Activated CD4-positive, CD25-positive, alpha-beta regulatory T cell treated with anti-CD3 and anti-CD28 coated beads, Interleukin-2, amount 50 U/mL, for 16 hours (primary cell): ENCODE data around the gene ZDHHC8.

Experiments
- DNase-seq: peaks from one replicate; pipeline ENCODE4 v3.0.0-alpha.2; 2020; ENCODE audit warnings: low read depth, low spot score

The ZDHHC8 gene

DNA sequence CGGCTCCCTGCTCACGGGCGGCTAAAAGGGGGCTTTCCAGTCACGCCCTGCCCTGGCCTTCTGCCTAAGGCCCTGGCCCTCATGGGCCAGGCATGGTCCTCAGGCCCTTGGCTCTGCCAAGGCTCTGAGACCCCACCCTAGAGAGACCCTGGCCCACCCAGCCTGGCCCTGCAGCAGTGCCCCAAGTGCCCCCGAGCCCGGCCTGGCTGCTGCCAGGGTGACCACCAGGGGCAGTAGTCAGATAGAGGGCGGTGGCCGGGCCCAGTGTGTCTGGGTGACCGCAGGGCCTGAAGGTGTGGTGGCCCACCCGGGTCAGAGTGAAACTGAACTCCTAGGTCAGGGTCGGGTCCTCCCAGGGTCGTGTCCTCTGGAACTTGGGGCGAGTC is 48.6 kb downstream of the ZDHHC8 start:
- no peak for DNase-seq

DNA sequence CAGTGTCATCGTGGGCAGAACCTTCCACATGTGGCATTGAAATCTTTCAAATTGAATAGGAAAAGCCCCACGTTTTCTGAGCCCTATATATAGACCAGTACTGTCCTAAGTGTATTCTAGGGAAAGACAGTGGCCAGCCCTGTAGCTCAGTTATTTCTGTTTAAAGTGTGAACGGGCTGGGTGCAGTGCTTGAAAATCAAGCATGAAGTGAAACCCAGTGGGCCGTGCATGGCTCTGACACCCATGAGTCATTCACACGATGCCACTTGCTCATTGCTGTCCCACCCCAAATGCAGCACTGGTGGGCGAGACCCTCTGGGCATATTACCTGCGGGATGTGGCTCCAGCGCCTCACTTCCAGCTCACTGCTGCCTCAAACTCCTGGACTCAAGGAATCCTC is 49.0 kb downstream of the ZDHHC8 start:
- no peak for DNase-seq

DNA sequence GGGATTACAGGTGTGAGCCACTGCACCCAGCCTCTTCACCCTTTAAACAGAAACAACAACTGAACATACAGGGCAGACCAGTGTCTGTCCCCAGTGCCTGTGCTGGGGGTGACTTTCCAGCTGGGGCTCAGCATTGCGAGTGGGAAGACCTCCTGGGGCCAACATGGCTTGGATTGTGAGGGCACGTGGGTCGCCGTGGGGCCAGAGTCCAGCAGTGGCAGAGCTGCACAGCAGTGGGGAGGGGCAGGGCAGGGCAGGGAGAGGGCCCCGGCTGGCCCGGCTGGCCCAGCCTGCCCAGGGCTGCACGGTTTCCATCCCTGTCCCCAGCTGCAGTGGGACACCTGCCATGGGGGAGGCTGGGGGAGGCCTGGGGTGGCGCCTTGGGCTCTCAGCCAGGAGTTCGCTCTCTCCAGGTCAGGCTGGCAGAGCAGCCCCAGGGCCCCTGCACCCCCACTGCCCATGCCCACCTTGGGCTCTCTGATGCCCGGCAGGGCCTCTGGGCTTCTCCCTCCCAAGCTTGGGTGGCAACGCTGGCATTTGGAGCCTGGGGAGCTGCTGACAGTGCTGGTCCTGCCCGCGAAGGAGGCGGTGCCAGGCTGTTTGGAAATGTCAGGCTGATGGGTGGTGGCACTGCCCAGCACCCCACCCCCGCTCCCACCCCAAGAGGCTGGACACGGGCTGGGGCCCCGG is 49.7 kb downstream of the ZDHHC8 start:
- no peak for DNase-seq

DNA sequence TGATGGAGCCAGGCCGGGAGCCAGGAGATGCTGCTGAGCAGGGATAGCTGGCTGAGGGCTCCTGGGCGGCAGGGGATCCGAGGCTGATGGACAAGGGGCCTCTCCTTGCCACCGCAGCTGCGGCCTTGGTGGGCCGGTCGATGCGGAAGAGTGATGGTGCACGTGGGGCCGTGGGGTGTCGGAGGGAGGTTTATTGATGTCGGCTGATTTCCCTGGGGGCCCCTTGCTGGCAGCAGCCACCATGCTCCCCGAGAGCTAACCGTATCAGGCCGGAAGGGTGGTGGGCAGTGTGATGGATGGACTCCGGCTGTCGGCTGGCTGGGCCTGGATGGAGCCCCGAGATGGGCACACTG is 50.3 kb downstream of the ZDHHC8 start:
- DNase-seq: no peak

DNA sequence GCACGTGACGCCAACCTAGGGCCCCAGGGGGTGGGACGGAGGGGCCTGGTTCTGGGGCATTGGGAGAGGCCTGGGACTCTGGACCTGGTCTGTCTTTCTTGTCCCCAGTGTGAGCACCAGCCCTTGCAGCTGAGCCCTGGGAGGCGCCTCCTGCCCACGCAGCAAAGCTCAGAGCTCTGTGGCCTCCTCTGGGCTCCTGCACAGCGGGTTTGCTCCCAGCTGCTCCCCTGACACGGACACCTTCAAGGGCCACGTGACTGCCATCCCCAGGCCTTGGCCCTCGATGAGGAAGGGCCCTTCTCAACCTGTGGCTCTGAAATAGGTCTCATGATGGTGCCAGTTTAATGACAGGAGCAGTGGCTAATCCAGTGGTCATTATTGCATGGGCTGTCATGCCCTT is 50.8 kb downstream of the ZDHHC8 start:
- no peak for DNase-seq

DNA sequence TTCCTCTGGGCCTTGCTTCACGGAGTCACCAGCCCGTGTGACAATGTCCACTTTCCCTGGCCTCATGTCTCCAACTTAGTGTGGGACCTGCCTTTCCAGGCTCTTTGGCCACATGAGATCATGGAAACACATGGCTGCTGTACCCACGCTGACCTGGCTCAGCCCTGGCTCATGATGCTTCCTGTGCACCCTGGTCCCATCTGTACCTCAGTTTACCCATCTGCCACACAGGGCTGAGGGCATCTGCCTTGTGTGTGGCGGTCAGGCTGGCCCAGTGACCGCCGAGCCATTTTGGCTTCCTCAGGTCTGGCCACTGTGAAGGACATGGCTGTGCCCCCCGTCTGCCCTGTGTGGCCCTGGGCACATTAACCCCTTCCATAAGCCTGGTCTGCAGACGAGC is 51.5 kb downstream of the ZDHHC8 start:
- no peak for DNase-seq

DNA sequence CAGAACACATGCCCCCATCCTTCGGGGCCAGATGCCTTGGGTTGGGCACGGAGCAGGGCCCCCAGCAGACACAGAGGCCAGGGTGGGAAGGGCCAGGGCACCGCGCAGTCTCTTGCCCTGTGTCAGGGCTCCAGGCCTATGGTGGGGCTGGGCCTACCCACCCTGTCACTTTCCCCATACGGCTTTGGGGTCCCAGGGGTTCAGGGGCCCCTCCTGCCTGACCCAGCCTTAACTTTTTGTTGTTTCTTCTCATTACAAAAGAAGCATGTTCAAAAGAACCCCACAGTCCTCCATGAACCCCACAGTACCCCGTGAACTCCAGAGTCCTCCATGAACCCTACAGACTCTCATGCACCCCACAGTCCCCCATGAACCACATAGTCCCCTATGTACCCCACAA is 52.2 kb downstream of the ZDHHC8 start:
- DNase-seq: no peak

DNA sequence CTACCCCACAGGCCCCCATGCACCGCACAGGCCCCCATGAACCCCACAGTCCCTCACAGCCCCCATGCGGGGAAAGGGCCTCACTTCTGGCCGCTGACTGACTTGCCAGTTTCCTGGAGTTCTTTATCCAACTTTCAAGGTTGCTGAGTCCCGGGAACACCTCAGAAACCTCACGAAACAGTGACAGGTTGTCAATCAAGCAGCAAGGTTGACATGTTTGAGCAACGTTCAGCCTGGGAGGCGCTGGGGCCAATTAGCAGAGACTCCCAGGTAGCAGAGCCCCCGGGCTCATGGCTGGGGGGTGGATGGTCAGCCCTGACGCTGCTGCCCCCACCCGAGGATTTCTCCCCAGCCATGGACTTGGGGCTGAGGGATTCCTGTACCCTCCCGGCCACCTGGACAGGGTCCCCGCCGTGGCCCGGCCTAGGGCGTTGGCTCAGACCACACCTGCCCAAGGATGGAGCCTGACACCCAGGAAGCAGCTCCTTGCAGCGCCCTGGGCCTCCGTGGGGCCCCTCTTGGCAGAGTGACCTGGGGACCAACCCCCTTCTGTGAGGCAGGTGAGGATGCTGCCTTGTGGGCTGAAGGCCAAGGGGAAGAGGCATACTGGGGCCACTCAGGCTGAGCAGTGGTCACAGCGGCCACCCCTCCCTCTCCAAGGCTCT is 53.0 kb downstream of the ZDHHC8 start:
- DNase-seq: no peak

DNA sequence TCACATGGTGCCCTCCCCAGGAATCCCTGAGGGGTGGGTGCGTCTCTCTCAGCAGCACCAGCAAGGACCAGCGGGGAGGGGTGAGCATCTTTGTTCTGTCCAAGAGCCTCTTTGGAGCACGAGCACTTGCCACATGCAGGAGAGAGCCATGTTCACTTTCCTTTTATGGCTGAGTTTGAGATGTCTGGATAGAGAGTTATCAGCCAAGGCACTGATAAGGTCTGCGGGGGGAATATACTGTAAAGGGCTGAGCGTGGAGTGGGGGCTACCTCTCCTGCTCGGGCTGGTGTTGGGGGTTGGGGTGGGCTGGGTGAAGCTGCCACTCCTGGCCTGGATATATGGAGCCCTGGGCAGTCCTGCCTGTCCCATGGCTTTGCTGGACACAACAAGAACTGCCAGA is 54.1 kb downstream of the ZDHHC8 start:
- no peak for DNase-seq

DNA sequence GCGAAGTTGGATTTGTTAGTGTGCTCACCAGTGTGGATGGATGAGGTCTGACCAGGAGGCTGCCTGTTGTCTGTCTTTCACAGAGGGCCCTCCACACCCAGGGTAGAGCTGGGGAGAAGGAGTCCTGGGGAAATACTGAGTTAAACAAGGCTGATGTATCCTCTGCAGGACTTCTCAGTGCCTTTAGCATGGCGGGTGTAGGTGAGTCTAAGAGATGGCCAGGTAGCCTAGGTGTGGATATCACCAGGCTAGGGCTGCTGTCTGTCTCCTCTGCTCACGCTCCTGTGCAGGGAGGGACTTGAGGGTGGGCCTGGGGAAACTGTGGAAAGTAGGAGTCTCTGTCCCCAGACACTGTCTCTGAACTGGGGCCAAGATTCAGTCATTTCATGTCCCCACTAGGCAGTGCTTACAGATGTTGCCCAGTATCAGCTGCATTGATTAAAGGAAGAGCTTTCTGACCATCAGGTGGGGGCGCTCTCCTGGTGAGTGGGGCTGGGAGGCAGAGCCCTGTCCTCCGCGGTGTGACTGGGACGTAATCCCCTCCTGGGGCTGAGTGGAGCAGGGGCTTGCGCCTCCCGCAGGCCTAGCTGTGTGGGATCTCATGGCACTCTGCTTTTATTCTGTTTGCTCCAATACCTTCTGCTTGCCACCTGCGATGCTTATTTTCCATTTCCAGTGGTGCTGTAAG is 54.7 kb downstream of the ZDHHC8 start:
- DNase-seq: no peak

DNA sequence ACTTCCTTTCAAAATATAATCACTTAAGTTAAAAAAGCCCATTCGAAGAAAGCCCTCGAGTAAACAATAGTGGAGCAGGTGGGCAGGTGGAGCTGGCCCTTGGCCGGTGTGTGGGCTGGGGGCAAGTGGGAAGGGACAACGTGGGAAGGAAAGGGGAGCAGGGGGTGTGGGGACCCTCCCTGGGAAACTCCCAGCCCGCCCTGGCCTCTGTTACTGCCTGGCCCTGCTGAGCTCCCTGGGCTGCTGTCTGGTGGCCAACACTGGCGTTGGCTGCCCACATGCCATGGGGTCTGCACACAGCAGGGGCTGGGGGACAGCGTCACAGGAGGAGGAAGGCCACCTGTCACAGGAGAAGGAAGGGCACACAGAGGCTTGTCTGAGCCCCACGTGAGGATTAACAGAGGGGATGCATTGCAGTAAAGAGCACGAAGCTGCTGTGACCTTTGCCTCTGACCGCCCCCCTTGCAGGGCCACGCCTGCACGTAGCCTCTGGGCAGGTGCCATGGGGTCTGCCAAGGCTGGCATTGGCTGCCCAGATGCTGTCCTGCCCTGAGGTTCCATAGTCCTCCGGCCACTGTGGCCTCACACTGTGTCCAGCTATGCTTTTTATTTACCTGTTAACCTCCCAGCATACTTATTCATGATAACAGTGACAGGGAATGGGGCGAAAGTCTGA is 55.4 kb downstream of the ZDHHC8 start:
- no peak for DNase-seq

DNA sequence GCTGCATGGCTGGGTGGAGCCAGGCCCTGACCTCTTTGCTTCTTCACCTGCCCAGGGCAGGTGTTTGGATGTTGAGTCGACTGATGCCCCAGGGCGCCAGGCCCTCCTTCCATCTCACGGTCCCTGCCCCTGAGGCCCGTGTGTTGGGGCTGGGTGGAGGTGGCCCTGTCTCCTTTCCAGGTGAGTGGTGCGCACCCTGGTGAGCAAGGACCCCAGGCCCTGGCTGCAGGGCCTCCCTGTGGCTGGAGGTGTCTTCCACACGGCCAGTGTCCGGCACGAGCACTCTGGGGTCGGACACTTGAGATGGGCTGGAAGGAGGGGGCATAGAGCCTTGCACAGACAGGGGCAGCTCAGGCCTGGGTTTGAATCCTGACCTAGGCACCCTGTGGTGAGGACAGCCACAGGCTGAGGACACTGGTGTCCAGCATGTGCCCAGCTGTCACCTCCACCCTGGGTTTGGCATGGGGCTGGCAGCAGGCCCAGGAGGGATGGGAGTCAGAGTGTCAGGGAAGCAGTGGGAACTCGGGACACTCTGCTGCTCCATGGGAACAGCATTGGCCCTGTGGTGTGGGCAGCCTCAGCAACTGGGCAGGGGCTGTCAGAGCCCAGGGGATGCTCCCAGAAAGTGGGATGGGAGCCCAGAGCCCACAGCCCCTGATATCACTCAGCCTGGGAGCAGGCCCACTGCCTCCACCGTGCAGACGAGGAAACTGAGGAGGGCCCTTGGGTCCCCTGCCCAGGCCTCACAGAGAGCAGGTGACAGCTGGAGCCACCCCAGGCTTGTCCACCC is 56.4 kb downstream of the ZDHHC8 start:
- DNase-seq: no peak

DNA sequence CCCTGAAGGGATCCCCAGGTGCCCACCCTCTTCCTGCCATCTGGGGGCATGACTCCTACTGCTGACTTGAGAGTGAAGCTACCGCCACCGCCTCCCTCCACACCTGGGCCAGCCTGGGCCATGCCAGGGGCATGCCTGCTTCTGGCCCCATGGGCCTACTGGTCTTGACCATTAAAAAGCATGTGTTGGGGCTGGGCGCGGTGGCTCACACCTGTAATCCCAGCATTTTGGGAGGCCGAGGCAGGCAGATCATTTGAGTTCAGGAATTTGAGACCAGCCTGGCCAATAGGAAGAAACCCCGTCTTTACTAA is 56.9 kb downstream of the ZDHHC8 start:
- DNase-seq: no peak

DNA sequence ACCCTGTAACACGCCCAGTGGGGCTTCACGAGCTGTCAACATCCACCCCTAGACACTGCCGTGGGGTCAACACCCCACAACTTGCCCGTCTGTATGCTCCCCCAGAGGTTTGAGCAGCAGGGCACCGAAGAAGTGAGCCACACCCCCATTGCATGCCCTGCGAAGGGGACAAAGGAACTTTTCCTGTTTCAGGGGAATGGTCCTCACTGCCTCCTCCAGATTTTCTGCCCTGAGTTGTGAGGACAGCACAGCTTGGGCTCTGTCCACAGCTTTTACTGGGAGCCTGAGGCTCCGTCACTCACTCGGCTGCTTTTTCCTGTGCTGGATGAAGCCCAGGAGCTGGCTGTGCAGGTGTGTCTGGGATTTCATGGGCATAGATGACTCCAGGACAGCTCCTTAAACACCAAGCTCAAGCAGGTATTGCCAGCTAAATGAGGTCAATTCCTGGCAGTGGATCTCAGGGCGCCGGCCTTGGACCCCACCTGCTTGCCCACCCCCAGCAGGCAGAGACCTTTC is 59.5 kb downstream of the ZDHHC8 start:
- DNase-seq: no peak

DNA sequence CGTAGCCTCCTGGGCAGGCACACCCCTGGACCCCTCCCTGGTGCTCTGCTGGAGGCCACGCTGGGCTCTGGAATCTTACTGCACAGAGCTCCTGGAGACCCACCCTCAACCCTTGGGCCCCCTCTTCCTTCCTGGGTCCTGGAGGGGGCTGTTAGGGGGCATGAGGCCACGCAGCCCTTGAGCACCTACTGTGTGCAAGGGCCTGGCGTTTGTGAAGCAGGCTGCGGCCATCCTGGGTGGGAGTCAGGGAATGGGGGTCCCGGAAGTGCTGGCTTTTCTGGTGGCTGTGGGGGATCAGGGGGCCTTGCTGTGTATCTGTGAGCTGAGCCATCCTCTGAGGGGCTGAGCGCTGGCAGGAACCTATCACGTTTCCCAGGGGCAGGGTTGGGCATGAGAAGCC is 60.2 kb downstream of the ZDHHC8 start:
- DNase-seq: no peak

DNA sequence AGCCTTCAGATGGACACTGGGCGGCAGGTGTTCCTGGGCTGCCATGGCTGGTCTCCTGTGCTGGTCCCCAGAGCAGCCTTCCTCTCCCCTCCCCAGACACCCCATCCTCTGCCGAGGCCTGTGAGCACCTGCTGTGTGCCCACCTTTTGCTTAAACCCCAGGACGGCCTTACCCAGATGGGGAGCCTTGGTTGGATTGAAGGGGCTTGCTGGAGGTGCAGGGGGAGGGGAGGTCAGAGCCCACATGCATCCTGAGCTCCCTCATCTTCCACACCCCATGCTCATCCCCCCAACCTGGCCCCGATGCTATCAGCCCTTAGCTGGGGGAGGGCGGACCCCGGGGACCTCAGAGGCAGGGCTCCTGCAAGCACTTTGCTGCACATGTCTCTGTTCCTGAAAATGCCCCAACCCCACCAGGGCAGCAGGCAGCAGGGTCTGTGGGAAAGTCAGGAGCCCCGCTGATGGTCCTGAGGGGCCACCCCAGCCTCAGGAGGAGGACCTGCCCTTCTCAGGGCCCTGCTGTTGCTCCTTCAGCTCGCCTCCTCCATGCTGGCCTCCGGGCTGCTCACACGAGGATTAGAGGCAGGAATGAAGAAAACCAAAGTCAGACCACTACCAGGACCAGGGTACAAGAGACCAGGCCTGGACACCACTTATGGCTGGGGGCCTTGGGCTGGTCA is 60.8 kb downstream of the ZDHHC8 start:
- DNase-seq: no peak

DNA sequence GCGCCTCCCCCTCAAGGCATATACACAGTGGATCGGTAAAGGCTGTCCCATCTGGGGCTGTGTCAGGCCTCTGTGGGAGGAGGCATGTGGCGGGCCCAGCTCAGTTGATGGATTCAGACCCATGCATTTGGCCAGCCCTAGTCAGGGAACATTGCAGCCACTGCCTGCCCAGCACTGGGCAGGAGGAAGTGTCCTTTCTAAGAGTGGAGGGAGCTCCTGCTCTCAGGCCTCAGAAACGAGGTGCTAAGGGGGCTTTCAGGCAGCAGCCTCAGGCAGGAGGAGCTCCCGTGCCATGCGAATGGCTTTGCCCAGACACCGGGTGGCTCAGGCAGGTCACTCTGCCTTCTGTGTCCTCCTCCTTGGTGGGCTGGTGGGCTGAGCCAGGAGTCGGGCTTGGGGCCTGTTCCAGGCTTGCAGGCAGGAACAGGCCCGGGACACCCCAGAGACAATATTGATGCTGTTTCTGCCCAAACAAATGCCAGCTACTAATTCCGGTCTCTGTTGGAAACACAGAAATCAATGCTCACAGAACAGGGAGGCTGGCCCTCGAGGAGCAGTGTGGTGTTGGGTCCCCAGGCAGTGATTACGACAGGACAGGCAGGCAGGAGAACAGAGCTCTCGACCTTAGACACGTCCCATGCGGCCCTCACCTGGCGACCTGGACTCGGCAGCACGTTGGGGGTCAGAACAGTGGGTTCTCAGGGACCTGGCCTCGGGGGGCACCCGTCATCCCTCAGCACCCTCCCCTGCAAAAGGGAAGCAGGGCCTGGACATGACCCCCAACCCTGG is 61.6 kb downstream of the ZDHHC8 start:
- DNase-seq: no peak

DNA sequence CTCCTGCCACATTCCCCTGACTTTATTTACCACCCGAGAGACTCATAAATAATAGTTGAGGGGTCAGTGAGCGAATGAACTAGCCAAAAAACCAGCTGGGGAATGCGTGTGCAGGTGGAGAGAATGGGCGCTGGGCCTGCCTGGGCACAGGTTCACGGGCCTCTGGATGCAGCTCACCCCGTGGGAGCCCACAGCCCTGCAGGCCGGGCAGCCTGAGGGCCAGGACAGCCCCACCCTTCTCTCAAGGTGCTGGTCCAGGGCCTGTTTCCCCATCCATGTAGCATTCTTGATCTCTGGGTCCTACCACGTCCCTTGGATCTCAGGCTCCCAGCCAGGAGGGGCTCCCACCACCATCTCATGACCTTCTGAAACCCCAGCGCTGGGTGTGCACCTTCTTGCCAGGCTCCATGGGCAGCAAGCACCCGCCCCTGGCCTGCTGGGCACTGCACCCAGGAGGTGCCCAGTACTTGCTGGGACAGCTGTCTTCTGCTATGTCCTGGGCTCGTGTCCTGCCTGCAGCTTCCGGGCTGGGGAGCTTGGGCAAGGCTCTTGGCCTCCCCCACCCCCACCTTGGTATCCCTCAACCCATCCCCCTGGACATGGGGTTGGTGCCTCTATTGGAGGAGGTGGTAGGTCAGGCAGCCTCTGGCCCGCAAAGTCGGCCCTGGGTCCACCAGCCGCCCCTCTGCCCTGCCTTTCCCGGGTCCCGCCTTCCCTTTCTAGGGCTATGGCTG is 62.3 kb downstream of the ZDHHC8 start:
- DNase-seq: no peak

DNA sequence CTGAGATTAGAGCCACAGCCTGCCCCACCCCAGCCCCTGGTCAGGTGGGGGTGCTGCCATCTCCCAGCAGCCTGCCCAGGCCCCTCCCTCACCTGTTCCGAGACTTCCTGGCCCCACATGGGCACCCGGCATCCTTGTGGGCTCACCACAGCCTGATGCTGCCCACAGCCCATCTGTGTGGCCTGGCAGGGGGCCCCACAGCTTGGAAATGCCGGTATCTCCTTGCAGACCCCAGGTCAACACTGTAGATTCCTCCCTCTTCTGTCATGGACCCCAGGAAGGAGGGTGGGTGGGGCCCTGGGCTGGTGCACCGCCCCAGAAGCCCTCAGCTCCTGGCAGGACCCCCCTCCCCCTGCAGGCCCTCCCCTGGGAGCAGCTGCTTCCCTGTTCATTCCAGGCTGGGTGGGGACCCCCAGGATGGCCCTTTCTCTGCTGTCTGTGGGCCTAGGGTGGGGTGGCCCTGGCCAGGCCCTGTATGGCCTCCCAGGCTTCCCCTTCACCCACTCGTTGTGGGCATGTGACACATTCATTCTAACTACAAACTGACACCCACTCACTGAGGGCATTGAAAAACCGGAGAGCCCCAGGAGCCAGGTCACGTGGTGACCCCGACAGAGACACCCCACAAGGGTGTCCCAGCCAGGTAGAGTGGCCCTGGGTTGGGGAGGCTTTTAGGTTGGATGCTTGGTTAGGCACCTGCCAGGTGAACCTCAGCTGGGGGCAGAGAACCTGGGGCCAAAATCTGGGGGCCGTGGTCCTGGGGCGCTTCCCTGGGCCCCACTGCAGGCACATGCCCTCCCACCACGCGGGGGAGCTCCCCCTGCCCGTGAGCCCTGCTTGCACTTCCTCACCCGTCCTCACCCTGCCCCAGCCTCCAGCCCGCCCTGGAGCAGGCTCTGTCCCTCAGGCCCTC is 63.3 kb downstream of the ZDHHC8 start:
- no peak for DNase-seq
